Measurements from ENCODE around the gene ROR2.

ROR2 gene

DNA sequence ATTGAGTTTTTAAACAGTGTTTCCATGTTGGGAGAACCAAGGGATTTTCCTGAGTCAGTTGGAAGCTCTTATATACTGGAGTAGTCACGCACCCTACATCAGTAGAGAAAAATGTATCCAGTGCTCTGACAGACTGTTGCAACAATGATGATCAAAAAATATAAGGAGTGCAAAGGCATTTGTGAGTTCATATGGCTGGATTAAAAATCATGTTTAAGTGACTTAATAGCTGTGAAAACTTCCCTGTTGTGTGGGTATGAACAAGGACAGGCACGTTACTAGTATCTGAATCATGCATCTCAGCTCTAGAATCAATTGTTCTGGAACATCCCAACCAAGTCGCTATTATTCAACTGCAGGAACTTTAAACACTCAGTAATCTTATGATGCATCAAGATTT is 229.7 kb downstream of the ROR2 start:
- no peak for DNase-seq (ENCODE audit: low read depth in 2 of 2)

DNA sequence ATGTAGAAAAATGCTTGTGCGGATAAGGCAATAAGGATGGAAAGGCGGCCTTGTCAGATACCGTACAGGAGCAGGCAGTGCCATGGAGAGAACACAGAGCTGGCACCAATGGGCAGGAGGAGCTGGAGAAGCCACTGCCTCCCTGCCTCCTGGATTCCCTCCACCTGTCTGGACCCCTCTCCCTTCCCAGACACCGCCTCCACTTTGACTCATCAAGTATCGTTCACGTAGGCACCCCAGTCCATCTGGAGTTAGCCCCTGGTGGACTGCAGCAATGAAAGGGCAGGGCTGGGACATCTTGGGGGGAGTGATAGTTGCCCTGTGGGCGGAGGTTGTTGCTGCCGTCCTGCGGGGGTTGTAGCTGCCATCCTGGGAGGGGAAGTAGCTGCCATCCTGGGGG is 232.0 kb downstream of the ROR2 start:
- DNase-seq (ENCODE audit: low read depth in 2 of 2) = no peak

- no peak for DNase-seq (ENCODE audit: low read depth in 2 of 2)
Observed at GRCh38 chr9:91716815-91717214, 233.2 kb downstream of the ROR2 start.

DNA sequence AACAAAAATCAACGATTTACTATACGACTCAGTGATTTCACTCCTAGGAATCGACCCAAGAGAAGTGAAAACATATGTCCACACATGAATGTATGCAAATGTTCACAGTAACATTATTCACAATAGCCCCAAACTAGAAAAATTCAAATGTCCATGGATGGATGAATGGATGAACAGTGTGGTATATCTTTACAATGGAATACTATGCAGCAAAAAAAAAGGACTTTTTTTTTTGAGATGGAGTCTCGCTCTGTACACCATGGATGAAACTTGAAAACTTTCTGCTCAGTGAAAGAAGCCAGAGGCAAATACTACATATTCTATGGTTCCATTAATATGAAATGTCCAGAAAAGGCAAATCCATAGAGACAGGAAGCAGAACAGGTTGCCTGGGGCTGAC is 233.8 kb downstream of the ROR2 start:
- no peak for DNase-seq (ENCODE audit: low read depth in 2 of 2)

DNA sequence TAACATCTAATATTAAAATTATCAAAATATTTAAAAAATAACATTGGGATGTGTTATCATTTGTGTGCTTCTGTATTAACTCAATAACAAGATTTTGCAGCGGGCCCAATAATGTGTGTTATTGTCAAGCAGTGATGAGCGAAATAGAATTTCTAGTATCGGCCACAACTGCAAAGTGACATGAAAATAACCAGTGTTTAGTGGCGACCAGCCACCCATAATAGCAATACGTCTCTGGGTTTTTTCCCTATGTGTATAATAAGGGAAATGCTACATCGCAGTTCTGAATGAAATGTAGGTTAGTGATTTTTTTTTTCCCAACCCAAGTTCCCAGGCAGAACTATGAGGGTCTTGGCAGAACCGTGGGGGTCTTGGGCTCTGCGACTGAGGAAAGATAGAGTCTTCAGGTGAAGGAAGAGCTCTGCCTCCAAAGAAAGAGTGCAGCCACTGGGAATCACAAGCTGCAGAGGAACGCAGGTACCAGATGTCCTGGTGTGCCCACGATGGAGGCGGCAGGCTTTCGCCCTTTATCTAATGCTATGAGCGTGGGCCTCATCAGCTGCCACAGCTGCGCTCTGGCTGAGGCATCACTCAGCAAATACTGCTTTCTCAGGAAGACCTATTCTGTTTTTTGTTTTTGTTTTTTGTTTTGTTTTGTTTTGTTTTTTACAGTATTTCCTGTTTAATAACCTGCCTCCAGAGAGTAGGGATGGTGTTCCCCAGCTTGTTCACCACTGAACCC is 235.0 kb downstream of the ROR2 start:
- DNase-seq (ENCODE audit: low read depth in 2 of 2) = no peak

DNA sequence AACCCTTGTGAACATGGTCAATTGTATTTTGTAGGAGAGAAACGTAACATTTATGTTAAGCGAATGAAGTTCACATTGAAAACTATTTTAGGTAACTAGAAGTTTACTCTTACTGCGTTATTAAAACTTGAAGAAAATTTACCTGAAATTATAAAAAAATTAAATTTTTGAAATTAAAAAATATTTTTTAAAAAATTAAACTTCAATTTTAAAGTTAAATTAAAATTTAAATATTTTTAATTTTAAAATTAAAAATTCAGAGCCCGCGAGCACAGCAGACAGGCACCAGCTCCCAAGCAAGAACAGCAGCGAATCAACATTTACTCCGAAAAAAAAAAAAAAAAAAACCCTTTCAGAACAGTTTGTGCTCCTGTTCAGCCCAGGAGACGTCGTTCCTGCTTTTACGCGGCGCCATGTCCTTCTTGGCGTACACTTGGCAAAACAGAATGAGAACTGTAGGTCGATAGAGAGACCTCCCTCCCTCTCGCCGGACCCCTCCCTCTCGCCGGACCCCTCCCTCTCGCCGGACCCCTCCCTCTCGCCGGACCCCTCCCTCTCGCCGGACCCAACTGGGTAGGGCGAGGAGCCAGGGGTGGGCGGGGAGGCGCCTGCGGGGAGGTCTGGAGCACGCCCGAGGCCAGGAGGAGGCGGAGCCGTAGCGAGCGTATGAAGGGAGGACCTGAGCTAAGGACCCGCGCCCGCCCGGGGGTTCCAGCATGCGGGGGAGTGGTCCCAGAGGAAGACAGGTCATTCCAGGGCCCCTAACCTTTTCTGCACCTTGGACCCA is 235.8 kb downstream of the ROR2 start:
- DNase-seq (ENCODE audit: low read depth in 2 of 2) = no peak

DNA sequence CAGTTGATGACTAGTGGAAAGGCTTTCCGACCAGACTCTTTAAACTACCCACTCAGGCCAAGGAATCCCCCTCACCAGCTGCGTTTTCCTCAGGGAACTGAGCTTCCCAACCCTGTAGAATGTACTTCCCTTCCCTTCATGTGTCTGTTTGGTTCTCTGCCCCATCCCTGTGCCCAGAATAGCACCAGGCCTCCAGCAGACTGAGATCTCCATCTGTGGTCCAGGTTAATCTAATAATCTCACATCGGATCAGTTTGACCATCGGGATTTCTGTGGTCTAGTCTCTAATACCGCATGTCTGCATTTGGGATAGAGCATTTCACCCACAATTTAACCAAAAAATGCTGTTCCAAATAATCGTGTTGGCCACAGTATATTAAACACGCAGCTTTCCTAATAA is 237.2 kb downstream of the ROR2 start:
- no peak for DNase-seq (ENCODE audit: low read depth in 2 of 2)

GRCh38 chr9:91711755-91712601 is 238.1 kb downstream of the ROR2 start:
- peak in 1 of 2 experiments; percentile 40 for DNase-seq (ENCODE audit: low read depth in 2 of 2)

- DNase-seq (ENCODE audit: low read depth in 2 of 2) = no peak
Observed at GRCh38 chr9:91710158-91710557, 239.9 kb downstream of the ROR2 start.

DNA sequence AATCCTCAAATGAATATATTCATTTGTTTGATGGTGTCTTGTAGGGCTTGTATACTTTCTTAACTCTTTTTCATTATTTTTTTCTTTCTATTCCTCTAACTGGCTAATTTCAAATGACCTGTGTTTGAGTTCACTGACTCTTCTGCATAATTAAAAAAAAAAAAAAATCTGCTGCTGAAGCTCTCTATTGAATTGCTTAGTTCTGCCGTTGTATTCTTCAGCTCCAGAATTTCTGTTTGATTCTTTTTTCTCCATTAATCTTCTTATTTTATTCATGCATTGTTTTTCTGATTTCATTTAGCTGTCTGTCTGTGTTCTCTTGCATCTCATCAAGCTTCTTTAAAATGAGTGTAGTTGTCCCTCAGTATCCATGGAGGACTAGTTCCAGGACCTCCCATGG is 244.6 kb downstream of the ROR2 start:
- DNase-seq (ENCODE audit: low read depth in 2 of 2) = no peak

DNA sequence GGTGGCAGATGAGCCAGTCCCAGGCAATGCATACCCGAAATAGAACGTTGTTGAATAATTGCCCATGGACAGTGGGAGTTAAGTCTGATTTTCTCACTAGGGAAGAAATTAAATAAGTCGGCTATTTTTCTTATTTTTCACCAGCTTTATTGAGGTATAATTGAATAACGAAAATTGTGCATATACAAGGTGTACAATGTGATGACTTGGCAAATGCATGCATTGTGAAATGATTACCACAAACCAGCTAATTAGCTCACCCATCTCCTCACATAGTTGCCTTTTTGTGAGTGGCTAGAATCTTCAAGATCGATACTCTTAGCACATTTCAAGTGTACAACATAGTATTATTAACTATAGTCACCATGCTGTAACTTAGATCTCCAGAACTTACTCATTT is 249.6 kb downstream of the ROR2 start:
- DNase-seq (ENCODE audit: low read depth in 2 of 2) = no peak

GRCh38 chr9:91698266-91698665 is 251.8 kb downstream of the ROR2 start:
- DNase-seq (ENCODE audit: low read depth in 2 of 2) = no peak

- no peak for DNase-seq (ENCODE audit: low read depth in 2 of 2)
Observed at GRCh38 chr9:91697201-91697600, 252.8 kb downstream of the ROR2 start.

DNA sequence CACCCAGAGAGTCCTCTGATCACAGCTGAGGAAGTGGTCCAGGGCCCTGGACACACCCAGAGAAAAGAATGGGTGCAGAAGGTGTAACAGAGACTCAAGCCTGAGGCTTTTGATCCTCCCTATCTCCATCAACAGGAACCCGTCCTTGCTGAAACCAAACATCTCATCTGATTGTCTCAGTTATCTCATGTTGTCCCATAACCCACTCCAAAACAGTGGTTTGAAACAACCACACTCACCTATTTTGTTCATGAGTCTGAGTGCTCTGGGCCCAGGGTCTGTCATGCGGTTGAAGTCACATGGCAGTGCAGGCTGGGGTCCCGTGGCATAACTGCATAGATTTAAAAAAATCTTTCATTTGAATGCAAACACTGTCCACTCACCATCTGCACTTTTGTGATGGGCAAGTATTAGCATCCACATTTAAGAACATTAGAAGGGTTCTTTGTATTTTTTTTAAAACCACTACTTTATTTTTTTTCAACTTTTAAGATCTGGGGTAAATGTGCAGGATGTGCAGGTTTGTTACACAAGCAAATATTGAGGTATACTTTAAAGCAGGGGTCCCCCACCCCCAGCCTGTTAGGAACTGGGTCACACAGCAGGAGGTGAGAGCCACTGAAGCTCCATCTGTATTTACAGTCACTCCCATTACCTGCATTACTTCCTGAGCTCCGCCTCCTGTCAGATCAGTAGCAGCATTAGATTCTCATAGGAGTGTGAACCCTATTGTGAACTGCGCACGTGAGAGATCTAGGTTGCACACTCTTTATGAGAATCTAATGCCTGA is 255.8 kb downstream of the ROR2 start:
- no peak for DNase-seq (ENCODE audit: low read depth in 2 of 2)

- DNase-seq (ENCODE audit: low read depth in 2 of 2) = no peak
Observed at GRCh38 chr9:91693226-91693625, 256.8 kb downstream of the ROR2 start.

DNA sequence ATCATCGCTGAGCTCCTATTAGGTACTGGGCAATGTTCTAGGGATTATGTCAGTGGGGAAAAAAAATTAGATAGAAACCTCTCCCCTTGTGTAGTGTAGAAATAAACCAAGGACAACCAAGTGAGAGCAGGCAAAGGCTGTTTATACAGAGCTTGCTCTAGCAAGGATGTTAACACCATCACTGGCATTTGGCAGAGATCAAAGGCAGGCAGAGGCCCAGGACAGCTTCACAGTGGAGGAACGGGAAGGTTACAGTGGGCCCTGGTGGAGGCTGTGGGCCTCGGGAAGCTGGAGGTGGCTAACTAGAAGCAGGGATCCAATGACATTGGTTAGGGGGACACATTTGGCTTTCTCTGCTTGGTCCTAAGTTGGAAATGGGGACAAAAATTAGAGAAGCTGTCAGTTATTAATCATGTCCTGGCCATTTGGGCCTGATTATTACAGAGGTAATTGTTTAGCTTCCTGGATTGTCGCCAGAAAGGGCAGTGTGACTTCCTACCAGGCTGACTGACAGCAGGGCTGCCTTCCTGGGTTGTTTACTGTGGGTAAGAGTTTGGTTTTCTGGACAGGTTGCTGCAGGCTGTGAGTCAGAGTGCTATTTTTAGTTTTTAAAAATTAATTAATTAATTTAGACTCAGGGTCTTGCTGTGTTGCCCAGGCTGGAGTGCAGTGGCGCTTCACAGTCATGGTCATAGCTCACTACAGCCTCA is 259.3 kb downstream of the ROR2 start:
- no peak for DNase-seq (ENCODE audit: low read depth in 2 of 2)

GRCh38 chr9:91689006-91689405 is 261.0 kb downstream of the ROR2 start:
- no peak for DNase-seq (ENCODE audit: low read depth in 2 of 2)

DNA sequence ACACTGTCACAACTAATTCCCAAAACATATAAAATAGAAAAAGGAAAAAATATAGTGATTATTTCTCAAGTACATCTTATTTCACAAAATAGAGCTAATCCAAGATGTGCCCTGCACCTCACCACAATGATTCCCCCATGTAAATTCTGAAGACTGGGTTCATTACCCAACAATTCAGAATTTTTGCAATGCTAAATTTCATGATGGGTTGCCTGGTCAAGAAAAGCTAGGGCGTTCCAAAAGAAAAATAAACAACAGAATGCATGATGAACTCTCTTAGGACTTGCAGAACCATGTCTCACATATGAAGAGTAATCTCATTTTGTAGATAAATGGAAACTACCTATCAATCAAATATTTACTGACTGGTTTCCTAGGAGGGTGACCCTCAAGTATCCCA is 266.8 kb downstream of the ROR2 start:
- DNase-seq (ENCODE audit: low read depth in 2 of 2) = no peak

GRCh38 chr9:91682806-91683205 is 267.2 kb downstream of the ROR2 start:
- no peak for DNase-seq (ENCODE audit: low read depth in 2 of 2)

- DNase-seq (ENCODE audit: low read depth in 2 of 2) = peak; percentile 21 to 32
Observed at GRCh38 chr9:91681461-91682305, 268.3 kb downstream of the ROR2 start.

Data from fibroblast of skin of left biceps (primary cell).